AG04450 (cell line): ENCODE measurements around the gene PBX2. TPM values are rescaled to one million over a fixed set of nuclear protein-coding genes. Genes with fewer than 3 reads are reported as not detected.
A peak's percentile ranks its signal among the peaks of the same experiment; 100 is the strongest.

Experiments
- CTCF ChIA-PET: fragments of 300-600, 350-600 bp; formaldehyde crosslinking; extraction: SDS; loops from one replicate; lab custom pipeline; 2022; ENCODE audit warnings: antibody characterized with exemption, inconsistent platforms; lab: Charles Lee
- POLR2A ChIA-PET: fragments of 350-600 bp; formaldehyde crosslinking; extraction: SDS; loops from one replicate; lab custom pipeline; 2021; ENCODE audit warnings: antibody characterized with exemption, inconsistent platforms; lab: Yijun Ruan, JAX
- DNase-seq: peaks from one replicate; pipeline ENCODE4 v3.0.0-alpha.2; 2011; ENCODE audit warnings: low read depth, low spot score
- H3K27ac ChIP-seq: one replicate; pipeline ENCODE4 v1.5.1; 2012; ENCODE audit warnings: low read depth, low read length, control low read depth
- H3K27me3 ChIP-seq: one replicate; pipeline ENCODE4 v1.6.0; 2012; ENCODE audit warnings: low read length; ENCODE audit not compliant: control insufficient read depth, insufficient read depth
- H3K4me3 ChIP-seq: 2 replicates; pipeline ENCODE4 v1.5.1; 2011; ENCODE audit warnings: mild to moderate bottlenecking, low read depth, low read length, control low read depth
- H3K9me3 ChIP-seq: 2 replicates; pipeline ENCODE4 v1.5.1; 2012; ENCODE audit warnings: low read length; ENCODE audit not compliant: control insufficient read depth, insufficient read depth
- polyA plus RNA-seq: library from polyadenylated mRNA; depleted of rRNA; stranded (reverse); fragments of >200 nt; gene quantifications from 2 replicates; pipeline ENCODE4 v1.2.3, GENCODE V29; 2011
- TF ChIP-seq, protein P1 (sequence below): IDR thresholded peaks from 2 replicates; pipeline ENCODE4 v1.5.1; 2011; ENCODE audit warnings: low read depth, low read length, control low read depth, inconsistent platforms

The PBX2 gene
- polyA plus RNA-seq, 1 experiment = 56.5 TPM

DNA sequence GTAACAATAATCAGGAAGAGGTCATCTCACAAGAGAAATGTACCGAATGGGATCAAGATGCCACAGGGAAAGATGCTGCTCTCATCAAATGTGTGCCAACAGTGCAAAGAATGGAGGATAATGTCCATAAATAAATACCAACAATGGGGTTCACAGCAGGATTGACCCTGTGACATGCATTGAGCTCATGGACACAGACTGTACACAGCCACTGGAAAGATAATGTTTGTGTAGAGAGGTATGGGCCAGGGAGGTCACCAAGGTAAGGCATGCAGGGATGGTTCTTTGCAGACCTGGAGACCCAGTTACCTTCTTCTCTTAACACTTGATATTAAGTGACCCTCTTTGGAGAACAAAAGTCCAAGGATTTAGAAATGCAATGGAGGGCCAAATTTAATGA, 15.6 kb downstream of the PBX2 start:
- DNase-seq = no peak
- peaks cover 3% of the 10 kb centered on the region; the same call in 1 of the 2 replicates for H3K9me3 ChIP-seq
- TF ChIP-seq, protein P1, sequence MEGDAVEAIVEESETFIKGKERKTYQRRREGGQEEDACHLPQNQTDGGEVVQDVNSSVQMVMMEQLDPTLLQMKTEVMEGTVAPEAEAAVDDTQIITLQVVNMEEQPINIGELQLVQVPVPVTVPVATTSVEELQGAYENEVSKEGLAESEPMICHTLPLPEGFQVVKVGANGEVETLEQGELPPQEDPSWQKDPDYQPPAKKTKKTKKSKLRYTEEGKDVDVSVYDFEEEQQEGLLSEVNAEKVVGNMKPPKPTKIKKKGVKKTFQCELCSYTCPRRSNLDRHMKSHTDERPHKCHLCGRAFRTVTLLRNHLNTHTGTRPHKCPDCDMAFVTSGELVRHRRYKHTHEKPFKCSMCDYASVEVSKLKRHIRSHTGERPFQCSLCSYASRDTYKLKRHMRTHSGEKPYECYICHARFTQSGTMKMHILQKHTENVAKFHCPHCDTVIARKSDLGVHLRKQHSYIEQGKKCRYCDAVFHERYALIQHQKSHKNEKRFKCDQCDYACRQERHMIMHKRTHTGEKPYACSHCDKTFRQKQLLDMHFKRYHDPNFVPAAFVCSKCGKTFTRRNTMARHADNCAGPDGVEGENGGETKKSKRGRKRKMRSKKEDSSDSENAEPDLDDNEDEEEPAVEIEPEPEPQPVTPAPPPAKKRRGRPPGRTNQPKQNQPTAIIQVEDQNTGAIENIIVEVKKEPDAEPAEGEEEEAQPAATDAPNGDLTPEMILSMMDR = no peak
- H3K4me3 ChIP-seq = no peak overlapping the region
- ChIA-PET CTCF (interaction anchor here (1.3 kb wide), 1 partner anchor 56 kb away, joined by 4 read pairs; no protein-coding TSS in a partner anchor), POLR2A (no interaction called here)
- no peaks in the 10 kb centered on the region for H3K27me3 ChIP-seq
- H3K27ac ChIP-seq = no peak overlapping the region

DNA sequence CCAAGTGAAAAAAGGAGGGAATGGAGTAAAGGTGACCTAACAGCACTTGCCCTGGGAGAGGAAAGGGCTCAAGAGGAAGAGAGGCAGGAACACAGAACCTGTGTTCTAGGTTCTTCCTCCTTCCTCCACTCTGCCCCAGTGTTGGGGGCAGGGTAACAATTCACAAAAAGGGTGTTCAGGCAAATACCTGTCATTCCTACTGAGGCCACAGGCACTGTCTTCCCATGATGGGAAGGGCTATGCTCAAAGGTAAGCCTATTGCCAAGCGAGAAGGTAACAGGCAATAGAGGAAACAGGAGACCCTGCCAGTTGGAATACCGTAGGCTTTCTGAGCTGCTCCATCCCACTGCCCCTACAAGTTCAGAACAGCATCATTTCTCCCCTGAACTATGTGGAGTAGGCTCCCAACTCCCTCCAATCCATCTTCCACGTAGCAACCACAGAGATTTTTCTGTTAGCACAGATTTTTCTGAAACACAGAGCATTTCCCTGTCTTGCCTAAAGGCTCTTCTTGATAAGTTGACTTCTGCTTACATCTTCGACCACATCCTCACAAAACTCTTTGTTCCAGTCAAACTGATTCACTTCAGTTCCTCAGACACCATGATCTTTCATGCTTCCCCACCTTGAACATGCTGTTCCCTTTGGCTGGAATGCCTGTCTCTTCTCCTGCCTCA, 16.8 kb downstream of the PBX2 start:
- H3K4me3 ChIP-seq = no peak overlapping the region
- peak overlapping the region; percentile 11 for H3K27ac ChIP-seq
- ChIA-PET CTCF (interaction anchor here (1.3 kb wide), 1 partner anchor 55 kb away, joined by 4 read pairs; no protein-coding TSS in a partner anchor), POLR2A (interaction anchor here (0.9 kb wide), 1 partner anchor 8 kb away, joined by 8 read pairs; no protein-coding TSS in a partner anchor)
- TF ChIP-seq, protein P1 = no peak
- no peaks in the 10 kb centered on the region for H3K27me3 ChIP-seq
- DNase-seq = no peak
- H3K9me3 ChIP-seq = peaks cover 3% of the 10 kb centered on the region; the same call in 1 of the 2 replicates

DNA sequence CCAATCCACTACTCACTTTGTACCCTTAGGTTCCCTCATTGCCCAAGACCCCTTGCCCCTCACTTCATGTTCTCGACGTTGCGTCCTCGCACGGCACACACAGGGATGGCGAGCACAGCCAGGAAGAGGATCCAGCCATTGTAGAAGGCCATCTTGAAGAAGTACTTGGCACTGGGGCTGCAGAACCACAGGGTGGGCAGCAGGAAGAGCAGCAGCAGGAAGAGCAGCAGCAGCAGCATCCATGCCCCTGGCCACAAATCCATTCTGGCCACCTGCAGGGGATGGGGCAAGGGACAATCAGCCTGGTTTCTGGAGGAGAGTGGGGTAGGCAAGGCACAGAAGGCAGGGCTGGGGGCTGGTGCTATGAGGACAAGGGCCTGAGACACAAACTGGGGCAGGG, 18.8 kb downstream of the PBX2 start:
- H3K9me3 ChIP-seq = peaks cover 3% of the 10 kb centered on the region; the same call in 1 of the 2 replicates
- TF ChIP-seq, protein P1 = no peak
- ChIA-PET POLR2A (no interaction called here), CTCF (no interaction called here)
- no peak overlapping the region for H3K27ac ChIP-seq
- H3K27me3 ChIP-seq = no peaks in the 10 kb centered on the region
- H3K4me3 ChIP-seq = no peak overlapping the region
- no peak for DNase-seq

DNA sequence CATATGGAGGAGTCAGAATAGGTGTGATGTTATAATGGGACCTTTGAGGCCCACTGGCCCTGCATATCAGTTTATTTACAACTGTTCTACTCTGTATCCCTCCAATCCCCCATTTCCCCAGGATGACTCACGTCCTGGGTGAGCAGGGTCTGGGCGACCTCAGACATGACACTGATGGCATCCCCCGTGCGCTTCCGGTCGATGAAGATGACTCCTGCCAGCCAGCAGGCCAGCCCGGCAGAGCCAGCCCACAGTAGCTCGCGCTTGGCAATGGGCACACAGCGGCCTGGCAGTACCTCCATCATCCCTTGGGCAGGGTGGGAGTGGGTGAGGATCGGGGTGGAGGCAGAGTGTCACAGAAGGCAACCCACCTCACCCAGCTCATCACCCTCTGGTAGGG, 19.7 kb downstream of the PBX2 start:
- no peak for DNase-seq
- POLR2A ChIA-PET = no interaction called here
- CTCF ChIA-PET = interaction anchor here (1.6 kb wide), 1 partner anchor 52 kb away, joined by 4 read pairs; no protein-coding TSS in a partner anchor
- TF ChIP-seq, protein P1 = no peak
- Histone ChIP-seq H3K27ac (no peak overlapping the region), H3K27me3 (no peaks in the 10 kb centered on the region), H3K4me3 (no peak overlapping the region), H3K9me3 (no peaks in the 10 kb centered on the region)
